Transverse colon (tissue), 4 donors: ENCODE measurements around the gene STK32C. TPM values are rescaled to one million over a fixed set of nuclear protein-coding genes. Genes with fewer than 3 reads are reported as not detected.

Experiments used
- DNase-seq: peaks from one replicate; pipeline ENCODE4 v3.0.0-alpha.2; 2019
- H3K27ac ChIP-seq, 4 donors: fragments of 200-600 bp; sonication (generic); 2 replicates each; pipeline ENCODE4 v1.5.1; 2016 to 2018; ENCODE audit warnings: inconsistent platforms in 4 of 4
- H3K27me3 ChIP-seq: fragments of 200-600 bp; sonication (generic); 2 replicates; pipeline ENCODE4 v1.5.1; 2017; ENCODE audit warnings: inconsistent platforms
- H3K36me3 ChIP-seq, 4 donors: fragments of 200-600 bp; sonication (generic); 2 replicates each; pipeline ENCODE4 v1.5.1; 2017 to 2019; ENCODE audit warnings: inconsistent platforms in 4 of 4
- H3K4me1 ChIP-seq, 4 donors: fragments of 200-600 bp; sonication (generic); 2 replicates each; pipeline ENCODE4 v1.5.1; 2017 to 2020; ENCODE audit warnings: inconsistent platforms in 4 of 4
- H3K4me3 ChIP-seq, 4 donors: fragments of 200-600 bp; sonication (generic); 1 replicate in 1 of 4; 2 replicates in 3 of 4; pipeline versions ENCODE4 v1.5.1 to v1.6.1; 2017 to 2019; ENCODE audit warnings: inconsistent platforms in 4 of 4
- H3K9me3 ChIP-seq, 2 donors: fragments of 200-600 bp; sonication (generic); 2 replicates each; pipeline ENCODE4 v1.5.1; 2017 to 2019; ENCODE audit warnings: inconsistent platforms in 2 of 2
- EP300 ChIP-seq: sonication (generic); formaldehyde crosslinking; IDR thresholded peaks from one replicate; pipeline ENCODE4 v1.6.1; 2017; ENCODE audit warnings: antibody characterized with exemption, low read depth
- POLR2A ChIP-seq: fragments of 450-650 bp; IDR thresholded peaks from one replicate; pipeline ENCODE4 v1.6.1; 2016; ENCODE audit warnings: antibody characterized with exemption, mild to moderate bottlenecking, moderate library complexity
- POLR2AphosphoS5 ChIP-seq, 3 donors: sonication (generic); formaldehyde crosslinking; IDR thresholded peaks; one replicate each; pipeline ENCODE4 v1.6.1; 2016; ENCODE audit warnings: antibody characterized with exemption in 3 of 3
- WGBS, 2 donors: methylation state at CpG; one replicate each; pipeline ENCODE4 v1.1.5; 2018; ENCODE audit warnings: low coverage in 1 of 2; 5-methylcytosine and 5-hydroxymethylcytosine counted together
- in situ Hi-C, 4 donors: fragments of 200-750 bp; cut with MboI; loops; one replicate each; pipeline versions ENCODE4 v1.15.0 to v1.15.1; 2017; ENCODE audit warnings: low sequenced_read_pairs in 3 of 4, low pct_ligation_motif_present in 1 of 4, low pct_unique_long_range_greater_than_20kb in 1 of 4
- intact Hi-C: fragments of 100-400 bp; cut with DNase I; formaldehyde crosslinking; loops from one replicate; pipeline ENCODE4 v1.15.1; 2023; ENCODE audit warnings: low total_unique reads
- total RNA-seq, 4 donors: library from RNA; depleted of rRNA; stranded (reverse); fragments of >200 nt; gene quantifications; one replicate each; pipeline ENCODE4 v1.1.0, GENCODE V29; 2016
- TF ChIP-seq, protein P1 (sequence below), 5 experiments: fragments of 200-600 bp in 3 of 5; fragments of 450-650 bp in 2 of 5; sonication (generic) in 3 of 5; IDR thresholded peaks; 1 replicate in 2 of 5; 2 replicates in 3 of 5; pipeline ENCODE4 v1.5.1; 2016 to 2017; ENCODE audit warnings: antibody characterized with exemption in 5 of 5, inconsistent platforms in 3 of 5, mild to moderate bottlenecking in 2 of 5, moderate library complexity in 1 of 5

Gene STK32C
- total RNA-seq, 4 donors from 2014 or later = 2.2 to 7.8 (median 3.7) TPM; not detected in 1

DNA sequence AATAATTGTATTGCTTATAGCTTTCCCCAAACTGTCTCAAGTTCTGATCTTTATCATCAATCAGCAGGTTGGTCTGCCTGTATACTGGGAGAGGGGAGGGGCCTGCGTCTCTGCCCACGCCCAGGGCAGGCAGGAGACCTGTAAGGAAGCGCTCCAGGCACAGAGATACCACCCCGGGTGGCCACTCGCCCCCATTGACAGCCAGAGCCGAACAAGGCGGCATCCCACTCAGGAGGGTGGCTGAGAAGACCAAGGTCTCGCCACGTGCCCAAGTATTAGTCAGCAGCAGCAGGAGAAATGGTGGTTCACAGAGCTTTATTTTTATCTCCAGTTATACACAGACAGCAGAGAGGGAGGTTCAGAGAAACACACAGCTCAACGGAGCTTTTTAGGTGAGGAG is 7.2 kb downstream of the STK32C start:
- Histone ChIP-seq H3K36me3 (no peaks in the 10 kb centered on the region), H3K27me3 (no peaks in the 10 kb centered on the region), H3K9me3 (no peaks in the 10 kb centered on the region), H3K27ac (no peak overlapping the region), H3K4me3 (no peak overlapping the region), H3K4me1 (no peaks in the 10 kb centered on the region)
- TF ChIP-seq, protein P1, sequence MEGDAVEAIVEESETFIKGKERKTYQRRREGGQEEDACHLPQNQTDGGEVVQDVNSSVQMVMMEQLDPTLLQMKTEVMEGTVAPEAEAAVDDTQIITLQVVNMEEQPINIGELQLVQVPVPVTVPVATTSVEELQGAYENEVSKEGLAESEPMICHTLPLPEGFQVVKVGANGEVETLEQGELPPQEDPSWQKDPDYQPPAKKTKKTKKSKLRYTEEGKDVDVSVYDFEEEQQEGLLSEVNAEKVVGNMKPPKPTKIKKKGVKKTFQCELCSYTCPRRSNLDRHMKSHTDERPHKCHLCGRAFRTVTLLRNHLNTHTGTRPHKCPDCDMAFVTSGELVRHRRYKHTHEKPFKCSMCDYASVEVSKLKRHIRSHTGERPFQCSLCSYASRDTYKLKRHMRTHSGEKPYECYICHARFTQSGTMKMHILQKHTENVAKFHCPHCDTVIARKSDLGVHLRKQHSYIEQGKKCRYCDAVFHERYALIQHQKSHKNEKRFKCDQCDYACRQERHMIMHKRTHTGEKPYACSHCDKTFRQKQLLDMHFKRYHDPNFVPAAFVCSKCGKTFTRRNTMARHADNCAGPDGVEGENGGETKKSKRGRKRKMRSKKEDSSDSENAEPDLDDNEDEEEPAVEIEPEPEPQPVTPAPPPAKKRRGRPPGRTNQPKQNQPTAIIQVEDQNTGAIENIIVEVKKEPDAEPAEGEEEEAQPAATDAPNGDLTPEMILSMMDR (IDR thresholded peaks at IDR 0.05) = no peak
- no peak for TF ChIP-seq EP300
- DNase-seq = no peak
- intact Hi-C loops = no loop called here
- in situ Hi-C loops = no loop called here
- WGBS, 2 donors = 77% methylated on average over 10 of the region's 10 CpGs; no CpG with 5 or more reads in 1 of the 2 donors

DNA sequence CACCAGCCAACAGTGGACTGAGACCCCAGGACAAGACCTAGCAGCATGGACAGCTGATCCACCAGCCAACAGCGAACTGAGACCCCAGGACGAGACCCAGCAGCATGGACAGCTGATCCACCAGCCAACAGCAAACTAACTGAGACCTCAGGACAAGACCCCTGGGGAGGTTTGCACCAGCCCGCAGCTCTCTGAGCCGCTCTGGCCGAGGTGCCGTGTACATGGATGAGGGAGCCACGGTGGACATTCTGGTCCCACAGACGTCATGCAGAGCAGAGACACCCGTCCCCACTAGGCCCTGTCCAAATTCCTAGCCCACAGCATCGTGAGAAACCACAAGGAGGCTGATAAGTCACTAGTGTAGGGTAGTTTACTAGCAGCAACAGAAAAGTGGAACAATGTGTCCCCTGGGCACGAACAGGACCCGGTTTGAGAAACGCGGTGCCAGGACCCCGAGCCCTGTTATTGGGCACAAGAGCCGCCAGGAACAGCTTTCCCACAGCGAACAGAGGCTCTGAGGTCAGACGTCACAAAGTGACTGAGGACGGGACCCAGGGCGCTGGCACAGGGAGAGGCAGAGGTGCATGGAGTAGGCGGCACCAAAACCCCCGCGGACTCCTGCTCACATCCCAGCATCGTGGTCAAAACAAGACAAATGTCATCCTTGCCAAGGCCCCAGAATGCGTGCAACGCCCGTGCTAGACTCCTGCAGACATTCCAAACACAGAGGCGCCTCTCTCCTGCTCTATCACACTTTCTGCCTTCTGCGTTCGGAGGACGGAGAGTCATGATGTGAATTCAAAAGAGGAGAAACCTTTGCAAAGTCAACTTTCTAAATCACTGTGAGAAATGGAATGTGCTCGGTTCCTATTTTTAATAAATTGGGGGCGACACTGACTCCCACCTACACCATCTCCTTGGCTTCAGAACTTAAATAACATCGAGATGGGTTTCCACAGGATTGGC is 8.1 kb downstream of the STK32C start:
- Histone ChIP-seq H3K4me3 (no peak overlapping the region), H3K4me1 (no peaks in the 10 kb centered on the region), H3K9me3 (no peaks in the 10 kb centered on the region), H3K27me3 (no peaks in the 10 kb centered on the region), H3K27ac (no peak overlapping the region), H3K36me3 (no peaks in the 10 kb centered on the region)
- in situ Hi-C loops (no loop called here), intact Hi-C loops (no loop called here)
- TF ChIP-seq, protein P1 (IDR thresholded peaks at IDR 0.05) = no peak
- TF ChIP-seq POLR2AphosphoS5 (IDR thresholded peaks at IDR 0.05) (no peak), POLR2A (no peak), EP300 (no peak)
- WGBS, 2 donors = 92 to 95% methylated on average over 7 to 31 of the region's 34 CpGs
- DNase-seq = peak; percentile 1

GRCh38 chr10:132298038-132298881 is 9.5 kb downstream of the STK32C start:
- WGBS, 2 donors = 81% methylated on average over 26 of the region's 28 CpGs; no CpG with 5 or more reads in 1 of the 2 donors
- no peak for DNase-seq

More at GRCh38 chr10:132298038-132298881, 9.5 kb downstream of the STK32C start:
- no peak for TF ChIP-seq POLR2AphosphoS5 (IDR thresholded peaks at IDR 0.05)
- no peak for TF ChIP-seq EP300
- no peak for TF ChIP-seq POLR2A
- TF ChIP-seq, protein P1 (IDR thresholded peaks at IDR 0.05) = no peak
- Histone ChIP-seq H3K27ac (no peak overlapping the region), H3K4me3 (no peak overlapping the region), H3K27me3 (no peaks in the 10 kb centered on the region), H3K9me3 (no peaks in the 10 kb centered on the region), H3K36me3 (no peaks in the 10 kb centered on the region), H3K4me1 (peaks cover 0 to 3% (median 0%) of the 10 kb centered on the region in 4 donors)
- intact Hi-C loops (no loop called here), in situ Hi-C loops (no loop called here)
